ENCODE measurements around the gene NINL. TPM values are rescaled to one million over a fixed set of nuclear protein-coding genes. Genes with fewer than 3 reads are reported as not detected.

The NINL gene
- total and polyA plus RNA-seq, 2 of the 8 experiments (the other 6 are each of a cell fraction or from before 2014, with no cell fraction given), result 15.3 to 30.0 TPM

- Histone ChIP-seq H4K5ac (ENCODE audit: insufficient read length, low read depth, low read length) (no peak overlapping the region), H3K4me3 (ENCODE audit: extremely low read depth in 1 of 4, insufficient read depth in 2 of 4, low read depth in 3 of 4, low read length in 4 of 4) (no peak overlapping the region), H3K4ac (replicated peaks; ENCODE audit: insufficient read length, low read depth, low read length) (no peak overlapping the region), H2AFZ (ENCODE audit: low read length) (no peak overlapping the region), H3K79me1 (ENCODE audit: low read depth, low read length) (peaks cover 6% of the 10 kb centered on the region), H2BK5ac (ENCODE audit: low read depth, low read length) (no peak overlapping the region), H3K9ac (replicated peaks in 1 of 4; ENCODE audit: extremely low read depth in 1 of 4, low read depth in 3 of 4, low read length in 3 of 4) (no peak overlapping the region), H4K8ac (ENCODE audit: extremely low read depth, insufficient read depth, low read length) (no peak overlapping the region), H2BK15ac (ENCODE audit: low read length) (no peak overlapping the region), H3K4me2 (ENCODE audit: insufficient read depth in 1 of 2, low read depth in 2 of 2, low read length in 2 of 2) (no peak overlapping the region), H3K23ac (ENCODE audit: insufficient read length) (no peak overlapping the region), H3K56ac (replicated peaks; ENCODE audit: insufficient read length, low read depth, low read length) (no peak overlapping the region), H2AK5ac (ENCODE audit: low read depth, low read length) (no peak overlapping the region), H4K20me1 (replicated peaks in 1 of 2; ENCODE audit: control insufficient read depth in 1 of 2, insufficient read depth in 2 of 2, low read length in 2 of 2) (peaks cover 3% of the 10 kb centered on the region in 2 experiments), H3K9me3 (ENCODE audit: insufficient read depth in 2 of 2, low read depth in 1 of 2, low read length in 1 of 2) (peaks cover 4 to 7% of the 10 kb centered on the region in 2 experiments; a peak in 2 of 4 replicates), H3K23me2 (ENCODE audit: low read depth, low read length) (no peaks in the 10 kb centered on the region; the same call in 1 of the 2 replicates), H3K14ac (ENCODE audit: insufficient read length) (no peak overlapping the region), H4K91ac (replicated peaks; ENCODE audit: insufficient read length, low read length) (no peak overlapping the region), H2BK120ac (replicated peaks; ENCODE audit: low read depth, low read length) (no peak overlapping the region), H3K18ac (ENCODE audit: extremely low read depth, low read length) (no peak overlapping the region), H3K27me3 (replicated peaks in 1 of 4; ENCODE audit: control insufficient read depth in 3 of 4, extremely low read depth in 1 of 4, insufficient read depth in 3 of 4, low read length in 3 of 4) (no peaks in the 10 kb centered on the region), H3K79me2 (ENCODE audit: control insufficient read depth in 1 of 2, insufficient read depth in 2 of 2, low read length in 2 of 2) (peaks cover 0 to 76% of the 10 kb centered on the region in 2 experiments; a peak in 2 of 4 replicates), H3K27ac (ENCODE audit: low read depth, low read length) (no peak overlapping the region), H2BK20ac (ENCODE audit: low read length) (no peak overlapping the region), H3K4me1 (replicated peaks in 1 of 4; ENCODE audit: control insufficient read depth in 3 of 4, insufficient read depth in 4 of 4, low read length in 3 of 4) (peaks cover 0 to 7% (median 3%) of the 10 kb centered on the region in 4 experiments; a peak in 2 of 7 replicates), H3K36me3 (ENCODE audit: control insufficient read depth in 2 of 4, insufficient read depth in 4 of 4, low read length in 3 of 4) (peaks cover 0 to 3% (median 0%) of the 10 kb centered on the region in 4 experiments; a peak in 1 of 8 replicates), H2BK12ac (ENCODE audit: low read depth, low read length) (no peak overlapping the region)
- DNase-seq (ENCODE audit: low read depth in 1 of 2, low spot score in 2 of 2) (no peak), FAIRE-seq (no peak)
- 82% methylated on average over 2 of the region's 2 CpGs; no CpG with 5 or more reads in 1 of the 2 experiments for WGBS, 2 experiments (ENCODE audit: extremely low coverage in 1 of 2, insufficient coverage in 1 of 2, insufficient read length in 1 of 2, insufficient replicate concordance in 2 of 2, low coverage in 1 of 2, low lambda C conversion rate in 2 of 2, missing lambda C conversion rate in 1 of 2)
- ChIA-PET CTCF (ENCODE audit: partially characterized antibody) (interaction anchor here (0.6 to 1.9 kb wide), 3 partner anchors 10 to 230 kb away, joined by 3 to 7 read pairs (median 3); no protein-coding TSS in a partner anchor), POLR2A (ENCODE audit: partially characterized antibody) (interaction anchor here (1.0 to 2.0 kb wide), 3 partner anchors 11 to 20 kb away, joined by 3 to 7 read pairs (median 5); no protein-coding TSS in a partner anchor)
- no peak for TF ChIP-seq CREB1 (IDR thresholded peaks at IDR 0.05)
- TF ChIP-seq USF2 (IDR thresholded peaks at IDR 0.05; ENCODE audit: low read length), result no peak
- no peak for TF ChIP-seq RNF2 (IDR thresholded peaks at IDR 0.05; ENCODE audit: borderline replicate concordance, low read depth, low read length, missing control alignments, poor library complexity, severe bottlenecking)
- TF ChIP-seq CBX8 (IDR thresholded peaks at IDR 0.05; ENCODE audit: borderline replicate concordance, low read depth, low read length), result no peak
- no peak for TF ChIP-seq NRF1 (IDR thresholded peaks at IDR 0.05; ENCODE audit: low read depth, low read length)
- TF ChIP-seq ATF3 (IDR thresholded peaks at IDR 0.05; ENCODE audit: insufficient read depth, low read depth, low read length), result no peak
- TF ChIP-seq GABPA (IDR thresholded peaks at IDR 0.05; ENCODE audit: borderline replicate concordance, insufficient read depth, low read length), result no peak
- no peak for TF ChIP-seq CTCF (IDR thresholded peaks at IDR 0.05; ENCODE audit: control extremely low read depth in 1 of 3, insufficient read depth in 1 of 3, low read depth in 1 of 3, low read length in 3 of 3)
These were observed 18.5 kb downstream of the NINL start for GRCh38 chr20:25566821-25567220.
